Measurements from ENCODE around the gene ANKRD17. TPM values are rescaled to one million over a fixed set of nuclear protein-coding genes. Genes with fewer than 3 reads are reported as not detected.

ANKRD17 gene
- total and polyA plus RNA-seq, 2 of the 4 experiments (the other 2 are of a cell fraction) = 28.5 to 75.3 TPM

GRCh38 chr4:73267050-73267449 lies 8.5 kb upstream of the ANKRD17 start:
- no peak overlapping the region for H3K14ac ChIP-seq (replicated peaks; ENCODE audit: low read depth, low read length)
- H2BK20ac ChIP-seq (ENCODE audit: low read depth, low read length) = no peak overlapping the region
- no peak overlapping the region for H2AFZ ChIP-seq (replicated peaks; ENCODE audit: low read length, poor library complexity)
- no peak for ATAC-seq (ENCODE audit: low read depth)
- H2AK5ac ChIP-seq (ENCODE audit: low read depth, low read length) = no peak overlapping the region
- H2BK5ac ChIP-seq (ENCODE audit: low read depth, low read length, poor library complexity, severe bottlenecking) = no peak overlapping the region
- H3K4me3 ChIP-seq (ENCODE audit: insufficient read depth, low read depth, low read length) = no peak overlapping the region
- H2BK120ac ChIP-seq (ENCODE audit: low read depth, low read length) = no peak overlapping the region
- no peaks in the 10 kb centered on the region for H3K9me3 ChIP-seq (ENCODE audit: control insufficient read depth, insufficient read depth, low read length)
- H3K27ac ChIP-seq (ENCODE audit: insufficient read depth, low read length) = no peak overlapping the region
- no peak overlapping the region for H3K18ac ChIP-seq (ENCODE audit: low read depth, low read length)
- TF ChIP-seq CEBPB (IDR thresholded peaks at IDR 0.05; ENCODE audit: low read depth, low read length) (no peak), RAD21 (IDR thresholded peaks at IDR 0.05; ENCODE audit: low read length) (no peak), RCOR1 (IDR thresholded peaks at IDR 0.05; ENCODE audit: insufficient replicate concordance, low read length) (no peak), CHD1 (IDR thresholded peaks at IDR 0.05; ENCODE audit: low read depth, low read length) (no peak), RFX5 (IDR thresholded peaks at IDR 0.05; ENCODE audit: low read depth, low read length) (no peak), MAFK (IDR thresholded peaks at IDR 0.05; ENCODE audit: low read depth, low read length) (no peak), FOS (IDR thresholded peaks at IDR 0.05; ENCODE audit: low read depth, low read length) (no peak), MAZ (IDR thresholded peaks at IDR 0.05; ENCODE audit: borderline replicate concordance, low read depth, low read length) (no peak), ELK1 (IDR thresholded peaks at IDR 0.05; ENCODE audit: borderline replicate concordance, low read depth, low read length) (no peak), CTCF (conservative IDR thresholded peaks at IDR 0.05; ENCODE audit: low read depth, low read length) (no peak), SMC3 (IDR thresholded peaks at IDR 0.05; ENCODE audit: low read depth, low read length) (no peak), MXI1 (IDR thresholded peaks at IDR 0.05; ENCODE audit: borderline replicate concordance, low read depth, low read length) (no peak), USF2 (IDR thresholded peaks at IDR 0.05; ENCODE audit: low read depth, low read length) (no peak)
- DNase-seq = no peak
- in situ Hi-C loops (cut with MboI; ENCODE audit: low sequenced_read_pairs) = no loop called here
- POLR2A ChIA-PET (ENCODE audit: unreplicated experiment) = no interaction called here
- H4K91ac ChIP-seq (ENCODE audit: insufficient read depth, low read depth, low read length) = no peak overlapping the region
- dilution Hi-C loops (cut with HindIII; ENCODE audit: low sequenced_read_pairs, unreplicated experiment) = no loop called here
- BruUV-seq (replicated peaks) = no TSS peak
- no peak overlapping the region for H3K9ac ChIP-seq (ENCODE audit: low read depth, low read length)
- no peak overlapping the region for H4K8ac ChIP-seq (ENCODE audit: low read depth in 2 of 2, low read length in 2 of 2)
- H3K4me1 ChIP-seq (ENCODE audit: control insufficient read depth, insufficient read depth, low read length) = no peaks in the 10 kb centered on the region
- no peaks in the 10 kb centered on the region for H4K20me1 ChIP-seq (ENCODE audit: insufficient read depth, low read length)
- H2AK9ac ChIP-seq (replicated peaks; ENCODE audit: low read depth, low read length, poor library complexity) = no peak overlapping the region
- H3K56ac ChIP-seq (ENCODE audit: extremely low read depth, insufficient read depth, low read length) = no peak overlapping the region
- CTCF ChIA-PET = no interaction called here
- no peaks in the 10 kb centered on the region for H3K27me3 ChIP-seq (ENCODE audit: control insufficient read depth, insufficient read depth, low read length)
- H3K23ac ChIP-seq (ENCODE audit: low read depth, low read length) = no peak overlapping the region
- H3K4me2 ChIP-seq (ENCODE audit: low read depth, low read length) = no peak overlapping the region
- peaks cover 6 to 15% of the 10 kb centered on the region in 2 experiments; a peak in 2 of 4 replicates for H3K79me1 ChIP-seq (ENCODE audit: low read depth in 1 of 2, low read length in 2 of 2)
- no peaks in the 10 kb centered on the region for H3K9me1 ChIP-seq (ENCODE audit: insufficient read depth, low read length)
- H4K5ac ChIP-seq (ENCODE audit: low read depth, low read length) = no peak overlapping the region
- intact Hi-C loops (cut with micrococcal nuclease) = no loop called here
- no CpG with 5 or more reads among the region's 2 CpGs for WGBS, 2 experiments (ENCODE audit: extremely low coverage in 2 of 2, insufficient read length in 1 of 2)
- H2BK15ac ChIP-seq (ENCODE audit: low read depth, low read length) = no peak overlapping the region
- H3K36me3 ChIP-seq (ENCODE audit: control insufficient read depth, insufficient read depth, low read length) = no peaks in the 10 kb centered on the region
- no peak overlapping the region for H3K4ac ChIP-seq (ENCODE audit: low read depth, low read length)

Data from IMR-90 (cell line).